HG03432 (cell line): ENCODE results near the gene SMIM8.

Source experiments
- ATAC-seq: cut with Tn5 transposase; IDR thresholded peaks from one replicate; pipeline ENCODE4 v1.9.1; 2021; ENCODE audit warnings: mild to moderate bottlenecking, moderate library complexity; ENCODE audit not compliant: unreplicated experiment

SMIM8 gene

DNA sequence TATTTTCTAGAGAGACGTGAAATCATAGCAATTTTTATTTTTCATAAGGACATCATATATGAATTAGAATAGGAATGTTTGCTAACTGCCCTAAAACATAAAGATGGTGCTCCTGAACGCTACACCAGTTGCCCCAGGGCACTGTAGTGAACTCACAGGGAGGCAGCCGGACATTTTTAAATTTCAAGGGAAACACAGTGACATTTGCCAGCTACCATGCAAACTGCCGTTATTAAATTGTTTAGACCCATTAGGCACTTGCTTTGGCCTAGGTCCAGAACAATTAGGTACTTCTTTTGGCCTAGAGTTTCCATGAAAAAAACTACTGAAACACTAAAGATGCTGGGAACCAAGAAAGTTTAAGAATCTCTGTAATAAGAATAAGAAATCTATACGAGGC lies 60.5 kb downstream of the SMIM8 start:
- ATAC-seq, result no peak

DNA sequence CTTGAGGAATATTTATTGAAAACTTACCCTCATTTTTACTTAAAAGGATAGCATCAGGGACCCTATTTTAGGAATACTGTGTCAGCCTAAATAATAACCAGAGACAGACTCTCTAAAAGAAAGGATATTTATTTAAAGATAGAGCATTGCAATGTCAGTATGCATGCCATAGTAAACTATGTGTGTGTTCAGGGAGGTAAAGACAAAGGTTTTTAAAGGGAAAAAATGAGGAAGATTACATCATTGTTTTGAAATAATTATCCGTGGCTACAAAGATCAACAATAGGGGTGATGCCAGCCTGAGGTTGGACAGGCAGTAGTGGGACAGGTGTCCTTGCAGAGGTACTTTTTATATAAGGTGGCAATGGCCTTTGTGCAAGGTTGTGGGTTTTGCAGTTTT lies 61.6 kb downstream of the SMIM8 start:
- no peak for ATAC-seq

DNA sequence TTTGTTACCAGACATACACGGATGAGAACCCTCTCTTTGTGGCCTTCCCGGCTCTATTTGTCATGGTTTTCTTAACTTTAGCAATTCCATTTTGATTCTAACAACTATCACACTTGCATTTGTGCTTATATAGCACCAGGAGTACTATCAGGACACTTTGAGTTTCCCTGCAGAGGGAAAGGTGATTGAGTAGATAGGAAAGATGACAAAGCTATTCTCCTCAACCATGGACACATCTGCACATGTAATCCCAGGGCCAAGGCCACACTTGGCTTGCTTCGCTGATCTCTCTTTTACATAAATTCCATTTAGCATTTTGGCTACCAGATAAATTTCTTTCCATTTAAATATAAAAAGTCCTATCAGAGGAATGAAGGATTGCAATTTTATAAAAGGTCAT lies 62.1 kb downstream of the SMIM8 start:
- no peak for ATAC-seq

DNA sequence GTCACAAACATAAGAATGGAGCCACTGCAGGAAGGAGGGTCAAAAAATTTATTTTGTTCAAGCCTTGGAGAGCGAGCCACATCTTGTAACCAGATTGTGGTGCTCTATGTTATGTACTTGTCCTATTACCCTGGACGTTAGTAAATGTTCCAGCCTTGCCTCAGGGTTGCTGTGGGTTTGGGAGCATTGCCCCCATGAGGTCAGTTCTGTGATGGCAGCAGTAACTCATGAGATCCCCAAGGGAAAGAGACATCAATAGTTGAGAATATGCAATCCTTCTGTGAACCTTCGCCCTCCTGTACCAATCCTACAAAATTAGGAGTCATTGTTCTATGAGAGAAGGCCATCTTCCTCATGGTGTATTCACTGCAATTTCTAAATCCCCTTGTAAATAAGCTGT lies 68.9 kb downstream of the SMIM8 start:
- ATAC-seq, result peak; percentile 67
